Measurements from ENCODE around the gene FHOD1.
A peak's percentile ranks its signal among the peaks of the same experiment; 100 is the strongest.

FHOD1 gene

DNA sequence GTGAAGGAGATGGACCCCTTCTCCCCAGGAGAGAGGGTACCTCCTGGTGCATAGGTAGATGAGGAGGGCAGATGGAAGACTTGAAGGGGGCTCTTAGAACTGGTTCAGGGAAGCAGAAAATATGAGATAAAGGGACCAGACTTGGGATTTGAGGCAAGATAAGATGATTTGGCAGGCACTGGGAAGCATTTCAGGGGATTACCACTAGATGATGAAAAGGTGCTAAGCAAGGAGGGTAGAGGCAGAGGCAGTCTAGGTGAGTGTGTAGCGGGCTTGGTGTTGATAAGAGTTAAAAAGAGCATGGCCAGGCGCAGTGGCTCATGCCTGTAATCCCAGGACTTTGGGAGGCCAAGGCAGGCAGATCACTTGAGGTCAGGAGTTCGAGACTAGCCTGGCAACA lies 15.9 kb upstream of the FHOD1 start:
- no peak for DNase-seq (ENCODE audit: extremely low read depth, low read depth)
- TF ChIP-seq, protein P1, sequence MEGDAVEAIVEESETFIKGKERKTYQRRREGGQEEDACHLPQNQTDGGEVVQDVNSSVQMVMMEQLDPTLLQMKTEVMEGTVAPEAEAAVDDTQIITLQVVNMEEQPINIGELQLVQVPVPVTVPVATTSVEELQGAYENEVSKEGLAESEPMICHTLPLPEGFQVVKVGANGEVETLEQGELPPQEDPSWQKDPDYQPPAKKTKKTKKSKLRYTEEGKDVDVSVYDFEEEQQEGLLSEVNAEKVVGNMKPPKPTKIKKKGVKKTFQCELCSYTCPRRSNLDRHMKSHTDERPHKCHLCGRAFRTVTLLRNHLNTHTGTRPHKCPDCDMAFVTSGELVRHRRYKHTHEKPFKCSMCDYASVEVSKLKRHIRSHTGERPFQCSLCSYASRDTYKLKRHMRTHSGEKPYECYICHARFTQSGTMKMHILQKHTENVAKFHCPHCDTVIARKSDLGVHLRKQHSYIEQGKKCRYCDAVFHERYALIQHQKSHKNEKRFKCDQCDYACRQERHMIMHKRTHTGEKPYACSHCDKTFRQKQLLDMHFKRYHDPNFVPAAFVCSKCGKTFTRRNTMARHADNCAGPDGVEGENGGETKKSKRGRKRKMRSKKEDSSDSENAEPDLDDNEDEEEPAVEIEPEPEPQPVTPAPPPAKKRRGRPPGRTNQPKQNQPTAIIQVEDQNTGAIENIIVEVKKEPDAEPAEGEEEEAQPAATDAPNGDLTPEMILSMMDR (IDR thresholded peaks at IDR 0.05; ENCODE audit: low read depth, low read length) = no peak

DNA sequence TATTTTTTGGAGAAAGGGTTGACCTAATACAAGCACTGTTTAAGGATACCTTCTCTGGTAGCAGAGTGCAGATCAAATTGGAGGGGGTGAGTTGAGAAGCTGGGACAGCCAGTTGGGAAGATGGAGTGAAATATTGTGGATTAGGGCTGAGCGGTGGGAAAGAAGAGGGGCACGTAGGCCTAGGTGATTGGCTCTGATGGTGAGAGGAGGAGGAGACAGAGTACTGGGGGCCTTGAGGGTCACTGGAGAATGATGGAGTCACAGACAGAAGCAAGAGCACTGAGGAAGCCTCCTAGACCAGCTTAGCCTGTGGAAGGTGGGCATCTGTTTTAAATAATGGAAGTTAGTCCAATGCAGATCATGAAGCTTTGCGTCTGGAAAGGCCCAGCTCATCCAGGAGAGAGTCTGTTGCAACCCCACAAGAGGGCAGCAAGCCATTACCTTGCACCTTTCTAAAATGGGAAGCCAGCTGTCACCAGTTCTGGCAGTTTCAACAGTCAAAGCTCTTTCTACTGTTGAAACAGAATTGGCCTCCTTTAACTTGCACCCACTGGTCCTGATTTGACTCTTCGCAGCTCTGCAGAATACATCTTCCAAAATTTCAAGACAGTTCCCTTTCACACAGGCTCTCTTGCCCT lies 13.3 kb upstream of the FHOD1 start:
- TF ChIP-seq, protein P1 (IDR thresholded peaks at IDR 0.05; ENCODE audit: low read depth, low read length) = peak; percentile 75

DNA sequence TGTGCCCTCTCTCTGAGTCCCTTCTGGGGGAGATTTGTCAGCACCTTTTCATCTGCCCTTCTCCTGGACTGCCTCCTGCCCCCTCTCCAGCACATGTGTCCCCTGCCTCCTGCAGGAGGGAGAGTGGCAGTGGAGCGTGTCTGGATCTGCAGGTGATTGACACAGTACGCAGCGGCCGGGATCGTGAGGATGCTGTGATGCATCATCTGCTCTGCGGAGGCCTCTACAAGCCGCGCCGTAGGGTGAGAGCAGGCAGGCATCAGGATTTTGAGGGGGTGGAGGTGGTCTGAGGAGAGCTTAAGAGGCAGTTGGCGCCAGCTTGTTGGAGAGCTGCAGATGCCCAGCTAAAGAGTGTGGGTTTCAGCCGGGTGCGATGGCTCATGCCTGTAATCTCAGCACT lies 12.4 kb upstream of the FHOD1 start:
- no peak for DNase-seq (ENCODE audit: extremely low read depth, low read depth)

More for the DNA sequence above, 13.3 kb upstream of the FHOD1 start:
- peak; percentile 52 for DNase-seq (ENCODE audit: extremely low read depth, low read depth)

DNA sequence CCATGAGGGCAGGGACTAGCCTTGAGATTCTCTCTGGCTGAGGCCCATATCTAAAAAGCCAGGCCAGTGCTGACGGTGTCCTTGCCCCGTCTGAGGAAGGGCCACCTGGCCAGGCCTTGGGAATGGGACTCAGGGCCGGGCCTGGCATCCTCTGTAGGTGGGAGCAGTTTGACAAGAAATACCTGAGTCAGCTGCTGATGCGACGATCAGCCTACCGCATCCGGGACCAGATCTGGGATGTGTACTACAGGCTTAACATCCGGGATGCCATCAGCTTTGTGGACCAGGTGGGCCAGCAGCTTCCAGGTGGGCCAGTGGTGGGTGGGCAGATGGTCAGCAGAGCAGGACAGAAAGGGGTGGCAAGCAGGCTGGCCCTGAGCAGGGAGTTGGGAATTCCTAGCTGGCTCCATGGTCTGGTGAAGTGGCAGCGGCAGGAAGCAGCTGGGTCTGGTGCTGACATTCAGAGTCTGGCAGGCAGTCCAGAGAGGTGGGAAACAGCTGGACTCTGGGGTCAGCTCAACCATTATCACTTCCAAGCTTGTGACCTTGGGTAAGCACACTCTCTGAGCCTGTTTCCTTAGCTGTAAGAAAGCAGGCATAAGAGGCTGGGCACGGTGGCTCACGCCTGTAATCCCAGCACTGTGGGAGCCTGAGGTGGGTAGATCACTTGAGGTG lies 11.0 kb upstream of the FHOD1 start:
- TF ChIP-seq, protein P1 (IDR thresholded peaks at IDR 0.05; ENCODE audit: low read depth, low read length) = no peak
- DNase-seq (ENCODE audit: extremely low read depth, low read depth) = no peak

More for the DNA sequence above, 12.4 kb upstream of the FHOD1 start:
- TF ChIP-seq, protein P1 (IDR thresholded peaks at IDR 0.05; ENCODE audit: low read depth, low read length) = no peak

DNA sequence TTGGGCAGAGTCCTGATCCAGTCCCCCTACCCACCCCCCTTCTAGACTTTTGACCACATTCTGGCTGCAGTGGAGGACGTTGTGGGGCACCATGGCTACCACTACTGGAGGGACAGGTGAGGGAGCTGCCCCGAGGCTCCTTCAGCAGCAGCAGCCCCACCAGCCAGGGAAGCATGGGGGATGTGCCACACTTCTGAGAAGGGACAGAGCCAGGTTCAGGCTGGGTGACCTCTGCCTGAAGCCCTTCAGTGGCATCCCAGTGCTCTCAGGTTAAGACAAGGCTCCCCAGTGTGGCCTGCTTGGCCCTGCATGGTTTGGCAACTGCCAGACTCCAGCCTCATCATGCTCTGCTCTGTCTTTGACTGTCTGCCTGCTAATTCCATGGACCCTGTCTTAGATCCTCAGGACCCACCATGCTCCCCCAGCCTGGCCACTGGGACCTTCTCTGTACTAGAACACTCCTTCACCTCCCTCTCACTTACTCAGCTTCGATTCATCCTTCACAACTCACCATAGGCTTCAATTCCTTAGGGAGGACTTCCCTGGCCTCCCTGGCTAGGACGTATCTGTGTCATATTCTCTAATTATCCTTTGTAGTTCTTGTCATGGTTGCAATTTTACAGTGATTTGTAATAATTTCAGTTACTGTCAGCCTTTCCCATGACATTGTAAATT lies 10.3 kb upstream of the FHOD1 start:
- TF ChIP-seq, protein P1 (IDR thresholded peaks at IDR 0.05; ENCODE audit: low read depth, low read length) = no peak
- no peak for DNase-seq (ENCODE audit: extremely low read depth, low read depth)

DNA sequence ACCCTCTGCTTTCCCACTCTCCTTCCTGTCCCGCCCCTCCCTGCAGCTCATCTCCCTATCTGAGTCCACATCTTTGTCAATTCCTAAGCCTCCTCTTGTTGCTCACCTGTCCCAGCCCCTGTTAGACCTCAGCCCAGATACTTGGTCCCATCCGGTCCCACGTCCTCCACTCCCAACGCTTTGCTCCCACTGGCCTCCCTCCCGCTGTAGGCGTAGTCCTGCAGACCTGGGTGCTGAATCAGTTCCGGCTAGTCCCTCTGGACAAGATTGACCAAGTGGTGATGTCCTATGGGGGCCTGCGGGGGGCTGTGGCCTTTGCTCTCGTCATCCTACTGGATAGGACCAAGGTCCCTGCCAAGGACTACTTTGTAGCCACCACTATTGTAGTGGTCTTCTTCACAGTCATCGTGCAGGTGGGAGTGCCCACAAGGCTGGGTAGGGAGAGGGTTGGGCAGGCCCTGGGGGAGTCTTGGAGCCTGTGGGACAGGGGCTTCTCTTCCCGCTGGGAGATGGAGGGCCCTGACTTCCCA lies 9.5 kb upstream of the FHOD1 start:
- TF ChIP-seq, protein P1 (IDR thresholded peaks at IDR 0.05; ENCODE audit: low read depth, low read length) = no peak
- no peak for DNase-seq (ENCODE audit: extremely low read depth, low read depth)
